Bronchial epithelial cell (primary cell): ENCODE results near the gene IFITM1. TPM values are rescaled to one million over a fixed set of nuclear protein-coding genes. Genes with fewer than 3 reads are reported as not detected.

Experiments used
- DNase-seq: peaks from one replicate; pipeline ENCODE4 v3.0.0-alpha.2; 2010; ENCODE audit warnings: low read depth
- FAIRE-seq: peaks from 2 replicates; lab custom pipeline; 2011; peaks lifted over from hg19 to GRCh38; lab: Jason Lieb, UNC
- H3K27me3 ChIP-seq: 2 replicates; pipeline ENCODE4 v1.5.1; 2011; ENCODE audit warnings: low read length; ENCODE audit not compliant: control insufficient read depth, insufficient read depth
- H3K36me3 ChIP-seq: 2 replicates; pipeline ENCODE4 v1.5.1; 2011; ENCODE audit warnings: low read length; ENCODE audit not compliant: control insufficient read depth, insufficient read depth
- H3K4me3 ChIP-seq: 2 replicates; pipeline ENCODE4 v1.5.1; 2011; ENCODE audit warnings: mild to moderate bottlenecking, low read depth, low read length, control low read depth
- CTCF ChIP-seq: IDR thresholded peaks from 2 replicates; pipeline ENCODE4 v1.5.1; 2011; ENCODE audit warnings: mild to moderate bottlenecking, moderate library complexity, low read length, control low read depth, inconsistent platforms; ENCODE audit not compliant: insufficient read depth, severe bottlenecking
- total RNA-seq: library from RNA; depleted of rRNA; stranded (reverse); fragments of >200 nt; gene quantifications from 2 replicates; pipeline ENCODE4 v1.2.1, GENCODE V29; 2014

Gene IFITM1
- total RNA-seq, 1 donor from 2014 or later = 1.8 TPM

GRCh38 chr11:278001-278951 lies 35.6 kb upstream of the IFITM1 start, which contains the start of gene NLRP6:
NLRP6 (plus strand) TSS chr11:278407; CDS start chr11:278570, 163 bp downstream.
- Histone ChIP-seq H3K27me3 (peaks cover 38% of the 10 kb centered on the region), H3K4me3 (no peak within 1 kb of the TSS), H3K36me3 (no peaks in the 10 kb centered on the region)
- TF ChIP-seq CTCF = no peak
- DNase-seq (no peak), FAIRE-seq (no peak)

GRCh38 chr11:279040-279965 lies 34.5 kb upstream of the IFITM1 start:
- no peak for TF ChIP-seq CTCF
- Histone ChIP-seq H3K4me3 (no peak overlapping the region), H3K36me3 (no peaks in the 10 kb centered on the region), H3K27me3 (peaks cover 37% of the 10 kb centered on the region)
- no peak for FAIRE-seq
- no peak for DNase-seq

GRCh38 chr11:279966-280705 lies 33.7 kb upstream of the IFITM1 start:
- H3K27me3 ChIP-seq = peaks cover 37% of the 10 kb centered on the region
- no peak overlapping the region for H3K4me3 ChIP-seq
- FAIRE-seq = no peak
- H3K36me3 ChIP-seq = no peaks in the 10 kb centered on the region
- no peak for DNase-seq
- no peak for TF ChIP-seq CTCF

GRCh38 chr11:280706-281485 lies 32.9 kb upstream of the IFITM1 start:
- TF ChIP-seq CTCF = no peak
- H3K27me3 ChIP-seq = peaks cover 37% of the 10 kb centered on the region
- no peak overlapping the region for H3K4me3 ChIP-seq
- no peak for DNase-seq
- FAIRE-seq = no peak
- no peaks in the 10 kb centered on the region for H3K36me3 ChIP-seq
